GM18499 (cell line): ENCODE data around the gene CRISP2.
"Not testable (repeated sequence)": the region's sequence is repeated elsewhere in the genome, so short reads cannot be mapped to it uniquely, and the experiment has no call there.

ENCODE experiments used
- ATAC-seq: cut with Tn5 transposase; IDR thresholded peaks from one replicate; pipeline ENCODE4 v1.9.1; 2021; ENCODE audit warnings: moderate number of reproducible peaks; ENCODE audit not compliant: insufficient read depth, unreplicated experiment

The CRISP2 gene

GRCh38 chr6:49713346-49713745 is at the start of gene CRISP2:
TSS of gene CRISP2 (minus strand) at chr6:49713543. CDS start at chr6:49709196, 4,347 bp downstream.
- ATAC-seq: no peak

- no peak for ATAC-seq
Measured at GRCh38 chr6:49744259-49744658, 30.9 kb upstream of the CRISP2 start, which contains the start of gene CRISP3. TSS of gene CRISP3 (minus strand) at chr6:49744388. CDS start at chr6:49744367, 21 bp downstream.

DNA sequence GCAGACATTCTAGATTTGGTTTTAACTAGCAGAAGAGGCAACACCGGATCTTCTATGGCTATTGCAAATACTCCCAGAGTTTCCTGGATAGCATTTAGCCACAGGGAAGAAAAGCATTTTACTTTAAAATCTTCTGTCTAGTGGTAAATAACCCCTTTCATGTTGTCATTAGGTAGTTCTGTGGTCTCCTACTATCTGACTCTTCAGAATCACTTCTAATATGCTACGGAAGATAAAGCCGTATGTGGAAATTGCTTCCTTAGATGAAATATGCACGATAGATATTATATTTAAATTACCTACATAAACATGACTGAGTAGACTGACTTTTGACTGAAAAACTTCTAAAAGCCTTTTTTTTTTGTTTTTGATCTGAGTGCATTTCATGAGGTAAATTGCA is 30.1 kb upstream of the CRISP2 start:
- ATAC-seq: no peak

DNA sequence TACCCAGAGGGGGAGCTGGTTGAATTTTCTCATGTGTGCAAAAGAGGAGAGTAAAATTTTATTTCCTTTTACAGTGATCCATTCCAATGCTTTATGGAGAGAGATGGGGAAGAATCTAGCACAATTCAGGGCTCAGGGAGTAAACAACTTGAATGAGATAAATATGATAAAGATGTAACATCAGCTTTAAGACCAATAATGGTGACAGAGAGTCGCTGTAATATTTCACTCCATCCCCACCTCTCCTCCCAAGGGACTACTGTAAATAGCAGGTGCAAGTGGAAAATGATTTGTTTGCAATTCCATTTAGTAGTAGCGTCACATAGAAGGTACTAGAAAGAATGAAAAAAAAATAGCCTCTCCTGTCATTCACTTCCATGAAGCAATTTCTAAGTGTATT is 26.1 kb upstream of the CRISP2 start:
- no peak for ATAC-seq

GRCh38 chr6:49736017-49736508 is 22.7 kb upstream of the CRISP2 start:
- no peak for ATAC-seq

- ATAC-seq: no peak
Measured at GRCh38 chr6:49733680-49734079, 20.3 kb upstream of the CRISP2 start.

GRCh38 chr6:49732781-49733180 is 19.4 kb upstream of the CRISP2 start:
- ATAC-seq: no peak

DNA sequence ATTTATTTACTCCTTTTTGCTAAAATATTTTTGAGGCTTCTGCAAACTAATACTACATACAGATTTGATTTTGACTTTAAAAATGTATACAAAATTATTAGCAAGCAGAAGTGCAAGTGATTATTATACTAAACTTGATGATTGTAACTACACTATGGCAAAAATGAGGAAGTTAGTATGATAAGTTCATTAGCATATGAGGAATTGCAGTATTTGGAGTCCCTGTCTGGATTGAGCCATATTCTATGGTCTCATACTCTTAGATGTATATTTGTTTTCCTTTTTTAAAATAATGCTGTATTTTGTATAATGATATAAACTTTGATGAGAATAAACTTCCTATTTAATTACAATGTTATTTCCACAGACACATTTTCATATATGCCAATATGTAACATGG is 16.9 kb upstream of the CRISP2 start:
- no peak for ATAC-seq

GRCh38 chr6:49723917-49724316 is 10.6 kb upstream of the CRISP2 start:
- ATAC-seq: not testable (repeated sequence)

GRCh38 chr6:49721297-49721696 is 8.0 kb upstream of the CRISP2 start:
- ATAC-seq: no peak

DNA sequence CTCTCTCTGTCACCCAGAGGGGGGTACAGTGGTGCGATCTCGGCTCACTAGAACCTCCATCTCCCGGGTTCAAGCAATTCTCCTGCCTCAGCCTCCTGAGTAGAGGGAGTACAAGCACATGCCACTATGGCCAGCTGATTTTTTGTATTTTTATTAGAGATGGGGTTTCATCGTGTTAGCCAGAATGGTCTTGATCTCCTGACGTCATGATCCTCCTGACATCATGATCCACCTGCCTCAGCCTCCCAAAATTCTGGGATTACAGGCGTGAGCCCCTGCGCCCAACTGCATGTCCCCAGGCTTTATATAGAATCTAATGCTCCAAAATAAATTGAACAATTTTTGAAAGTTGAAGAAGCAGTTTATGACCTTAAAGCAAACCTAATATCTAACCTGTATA is 7.0 kb upstream of the CRISP2 start:
- no peak for ATAC-seq

GRCh38 chr6:49698478-49698877 is 14.9 kb downstream of the CRISP2 start:
- no peak for ATAC-seq

GRCh38 chr6:49693512-49693911 is 19.8 kb downstream of the CRISP2 start:
- ATAC-seq: no peak

DNA sequence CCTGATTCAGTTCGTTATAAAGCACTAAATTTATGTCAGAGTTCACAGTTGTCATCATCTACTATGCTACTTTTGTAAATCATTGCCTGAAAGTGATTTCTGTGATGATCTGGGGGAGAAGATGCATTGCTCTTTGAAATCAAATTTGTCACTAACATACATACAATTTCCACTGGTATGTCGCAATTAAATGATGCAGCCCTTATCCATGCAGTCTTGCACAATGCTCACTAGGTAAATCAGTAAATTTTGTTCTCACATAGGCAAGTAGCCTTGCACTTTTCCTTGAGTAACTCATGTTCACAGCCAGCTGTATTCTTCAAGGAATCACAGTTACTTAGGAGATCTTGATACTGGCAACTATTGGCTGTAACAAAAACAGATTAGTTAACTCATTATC is 20.8 kb downstream of the CRISP2 start:
- no peak for ATAC-seq

DNA sequence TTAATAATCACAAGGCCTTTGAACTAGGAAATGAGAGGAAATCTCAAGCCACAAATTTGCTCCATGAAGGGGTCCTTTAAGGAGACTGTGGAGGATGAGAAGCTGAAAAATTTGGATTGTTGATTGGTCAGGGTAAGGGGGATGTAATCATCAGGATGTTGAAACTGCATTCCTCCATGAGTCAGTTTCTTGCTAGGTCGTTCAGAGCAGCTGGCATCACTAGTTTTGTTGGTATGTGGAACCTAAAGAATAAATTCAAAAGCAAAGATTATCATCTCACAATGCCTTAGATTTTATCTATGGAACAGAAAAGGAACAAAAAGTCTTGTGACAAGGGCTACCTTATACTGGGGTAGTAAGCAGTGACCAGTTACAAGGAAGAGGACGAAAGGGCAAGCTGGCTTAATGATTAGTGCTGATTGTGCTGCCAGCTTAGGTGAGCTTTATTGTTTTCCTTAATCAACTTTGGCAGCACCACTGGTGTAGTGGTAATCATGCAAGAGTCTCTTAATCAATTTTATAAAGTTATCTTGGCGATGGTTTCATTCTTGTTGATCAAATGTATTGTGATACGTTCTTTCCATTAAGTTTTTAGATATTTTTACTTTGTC is 36.6 kb downstream of the CRISP2 start:
- no peak for ATAC-seq

DNA sequence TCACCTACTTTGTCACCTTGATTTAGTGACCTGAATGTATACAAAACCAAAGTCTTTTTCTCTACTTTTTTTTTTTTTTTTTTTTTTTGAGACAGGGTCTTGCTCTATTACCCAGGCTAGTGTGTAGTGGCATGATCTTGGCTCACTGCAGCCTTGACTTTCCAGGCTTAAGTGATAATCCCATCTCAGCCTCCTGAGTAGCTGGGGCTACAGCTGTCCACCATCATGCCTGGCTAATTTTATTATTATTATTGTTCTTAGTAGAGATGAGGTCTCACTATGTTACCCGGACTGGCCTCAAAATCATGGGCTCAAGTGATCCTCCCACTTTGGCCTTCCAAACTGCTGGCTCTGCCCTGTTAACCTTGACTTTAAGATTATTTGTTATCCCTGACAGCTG is 37.5 kb downstream of the CRISP2 start:
- ATAC-seq: no peak

- ATAC-seq: no peak
Measured at GRCh38 chr6:49668083-49668511, 45.2 kb downstream of the CRISP2 start.

DNA sequence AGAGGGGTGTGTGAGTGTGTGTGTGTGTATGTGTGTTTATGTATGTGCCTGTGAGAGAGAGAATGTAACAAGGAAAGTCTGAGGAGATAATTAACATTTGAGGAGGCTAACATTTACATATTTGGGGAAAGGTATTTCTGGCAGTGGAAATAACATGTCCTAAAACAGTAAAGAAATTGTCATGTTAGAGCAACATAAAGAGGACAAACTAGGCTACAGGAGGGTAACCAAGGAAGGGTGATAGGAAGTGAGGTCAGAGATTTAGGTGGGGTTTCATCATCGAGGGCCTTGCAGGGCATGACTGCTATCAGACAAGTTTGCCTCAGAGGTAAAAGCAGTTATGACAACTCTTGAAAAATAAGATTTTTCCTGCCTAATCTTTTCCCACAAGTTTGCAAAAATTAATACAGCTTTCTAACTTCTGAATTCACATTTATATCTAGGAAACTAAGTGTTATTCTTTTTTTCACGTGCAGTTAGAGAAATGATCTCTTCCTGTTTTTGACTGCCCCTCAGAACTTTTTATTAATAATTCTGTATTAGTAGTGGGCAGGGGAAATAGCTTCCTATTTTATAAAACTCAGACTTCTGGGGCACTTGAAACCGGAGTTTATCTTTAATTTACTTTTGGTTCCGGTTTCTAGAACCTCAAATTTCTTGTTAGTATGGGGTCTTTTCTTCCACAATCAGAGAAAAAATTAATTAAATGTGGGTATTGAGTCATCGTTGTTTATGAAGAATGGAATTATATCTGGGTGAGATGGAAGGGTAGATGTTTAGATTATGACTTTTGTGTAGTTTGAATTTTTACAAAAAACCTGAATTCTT is 46.2 kb downstream of the CRISP2 start:
- no peak for ATAC-seq

- no peak for ATAC-seq
Measured at GRCh38 chr6:49666480-49666879, 46.9 kb downstream of the CRISP2 start.

DNA sequence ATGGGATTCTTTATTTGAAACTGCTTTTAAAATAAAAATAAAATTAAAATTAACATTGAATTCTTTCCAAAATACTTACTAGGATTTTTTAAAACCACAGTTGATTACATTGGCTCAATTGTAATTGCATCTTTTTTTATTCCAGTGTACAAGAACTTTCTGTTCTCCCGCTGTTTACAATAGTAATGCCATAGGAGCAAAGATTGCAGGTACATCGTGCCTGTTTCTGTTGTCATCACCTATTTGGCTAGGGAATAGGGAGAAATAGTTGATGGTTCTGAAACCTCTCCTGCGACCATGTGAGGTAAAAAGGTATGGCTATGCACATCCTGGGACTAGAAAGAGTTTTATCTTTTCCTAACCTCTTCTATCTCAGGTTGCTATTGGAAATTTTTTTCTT is 48.5 kb downstream of the CRISP2 start:
- no peak for ATAC-seq

- ATAC-seq: not testable (repeated sequence)
Measured at GRCh38 chr6:49664054-49664453, 49.3 kb downstream of the CRISP2 start.

DNA sequence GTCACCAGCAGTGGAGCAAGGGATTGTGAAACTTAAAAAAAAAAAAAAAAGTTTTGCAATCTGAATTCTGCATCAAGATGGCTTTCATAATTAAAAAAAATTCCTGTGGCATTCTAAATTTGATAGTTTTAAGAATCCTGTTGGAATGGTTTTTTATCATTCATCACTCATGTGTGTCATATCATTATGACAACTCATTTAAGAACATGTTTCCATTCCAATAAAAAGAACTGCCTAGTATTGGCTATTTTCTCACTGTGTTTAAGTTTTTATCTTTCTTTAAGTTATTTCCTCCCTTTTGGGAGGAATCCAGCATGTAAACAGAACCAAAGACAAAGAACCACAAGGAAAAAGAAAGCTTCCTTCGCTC is 50.5 kb downstream of the CRISP2 start:
- no peak for ATAC-seq
